Erythroblast (primary cell): ENCODE results near the gene S100A12.

ENCODE experiments used
- GATA1 ChIP-seq: IDR thresholded peaks from 2 replicates; pipeline ENCODE4 v1.6.1; 2011; ENCODE audit warnings: low read depth, mild to moderate bottlenecking, control low read depth, low read length, moderate library complexity
- POLR2A ChIP-seq: IDR thresholded peaks from 2 replicates; pipeline ENCODE4 v1.6.1; 2011; ENCODE audit warnings: mild to moderate bottlenecking, low read length

GRCh38 chr1:153357853-153358690 is 17.3 kb downstream of the S100A12 start, which contains the start of gene S100A9:
- TF ChIP-seq POLR2A (no peak), GATA1 (no peak)
